GM19438 (cell line): ENCODE measurements around the gene GTPBP8.
"Not testable (repeated sequence)": the region's sequence is repeated elsewhere in the genome, so short reads cannot be mapped to it uniquely, and the experiment has no call there.

ENCODE experiments used
- ATAC-seq: cut with Tn5 transposase; IDR thresholded peaks from one replicate; pipeline ENCODE4 v1.9.1; 2021; ENCODE audit warnings: low read depth; ENCODE audit not compliant: unreplicated experiment

GTPBP8 gene

GRCh38 chr3:112995800-112996199 is 5.0 kb downstream of the GTPBP8 start:
- no peak for ATAC-seq

DNA sequence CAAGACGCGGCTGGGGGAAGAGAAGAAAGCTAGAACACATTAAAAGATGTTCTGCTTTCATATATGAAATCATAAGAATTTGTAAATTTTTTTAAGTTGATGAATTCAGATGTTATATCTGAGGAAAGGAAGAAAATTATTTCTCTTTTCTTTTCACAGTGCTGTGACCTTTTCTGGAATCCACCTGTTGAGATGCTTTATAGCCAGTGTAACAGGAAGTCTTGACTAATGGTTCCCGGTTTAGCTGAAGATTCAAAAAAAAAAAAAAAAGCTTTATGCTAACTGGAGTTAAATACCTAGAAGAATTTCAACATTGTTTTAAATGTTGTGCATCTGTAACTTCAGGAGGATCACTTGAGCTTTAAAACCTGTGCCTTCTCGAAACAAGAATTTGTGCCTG is 9.9 kb downstream of the GTPBP8 start:
- ATAC-seq: no peak

DNA sequence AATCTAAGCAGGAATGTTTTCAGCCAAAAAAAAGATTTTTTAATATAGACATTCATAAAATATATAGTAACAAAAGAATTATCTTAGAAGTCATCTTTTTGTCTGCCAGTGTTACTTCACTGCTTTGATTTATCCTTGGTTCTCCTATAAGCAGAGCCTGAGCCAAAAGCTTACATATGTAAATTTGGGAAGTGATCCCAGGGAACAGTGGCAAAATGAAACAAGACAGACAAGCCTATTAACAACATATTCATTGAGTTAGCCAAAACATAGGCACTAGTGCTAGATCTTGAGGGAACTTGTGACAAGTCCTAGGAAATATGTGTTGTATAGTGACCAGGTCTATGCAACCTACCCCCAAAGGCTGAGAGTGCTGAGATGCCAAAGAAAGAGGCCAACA is 11.3 kb downstream of the GTPBP8 start:
- no peak for ATAC-seq

GRCh38 chr3:113002679-113003078 is 11.9 kb downstream of the GTPBP8 start:
- no peak for ATAC-seq

DNA sequence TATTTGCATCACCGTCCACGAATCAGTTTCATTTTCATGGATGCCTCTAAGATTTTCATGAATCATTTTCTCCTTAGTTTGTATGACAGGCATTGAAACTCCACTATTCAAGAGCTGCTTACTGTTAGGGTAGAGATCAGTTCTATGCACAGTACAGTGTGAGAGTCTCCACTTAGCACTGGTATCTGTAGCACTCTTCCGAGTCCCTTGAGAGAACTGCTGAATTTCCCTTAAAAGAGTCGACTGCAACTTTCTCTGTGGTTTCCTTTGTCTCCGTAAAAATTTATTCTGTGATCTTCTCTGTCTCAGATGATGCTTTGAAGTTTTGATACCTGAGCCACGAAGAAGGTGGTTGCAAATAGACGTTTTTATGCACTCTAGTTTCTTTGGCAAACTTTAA is 14.8 kb downstream of the GTPBP8 start:
- ATAC-seq: no peak

DNA sequence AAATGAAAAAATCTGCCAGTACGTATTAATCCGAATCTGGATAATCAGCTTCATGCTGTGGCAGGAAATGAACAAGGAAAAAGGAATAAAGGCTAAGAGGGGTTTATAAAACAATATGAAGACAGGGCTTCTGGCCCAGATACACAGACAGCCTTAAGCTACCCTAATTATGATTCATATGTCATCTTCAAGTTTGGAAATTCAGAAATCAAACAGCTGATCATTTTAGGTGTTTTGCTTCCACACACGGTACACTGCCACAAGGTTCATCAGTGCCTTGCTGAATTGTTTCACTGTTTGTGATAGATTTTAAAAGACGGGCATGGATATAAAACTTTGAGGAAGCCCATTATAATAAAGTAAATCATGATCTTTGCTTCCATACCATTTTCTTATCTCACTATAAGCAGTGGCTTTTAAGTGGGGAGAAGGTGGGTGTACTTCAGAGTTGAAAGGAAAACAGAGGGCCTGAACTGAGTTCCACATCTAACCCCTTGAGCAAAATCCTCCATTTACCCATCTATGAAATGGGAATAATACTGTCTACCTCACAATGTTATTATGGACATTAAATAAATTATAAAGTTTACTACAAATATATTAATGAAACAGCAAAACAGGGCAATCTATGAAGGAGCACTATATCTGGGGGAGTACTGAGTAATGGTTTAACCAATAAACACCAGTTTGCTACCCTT is 15.7 kb downstream of the GTPBP8 start:
- ATAC-seq: no peak

GRCh38 chr3:113008117-113008516 is 17.3 kb downstream of the GTPBP8 start:
- no peak for ATAC-seq

DNA sequence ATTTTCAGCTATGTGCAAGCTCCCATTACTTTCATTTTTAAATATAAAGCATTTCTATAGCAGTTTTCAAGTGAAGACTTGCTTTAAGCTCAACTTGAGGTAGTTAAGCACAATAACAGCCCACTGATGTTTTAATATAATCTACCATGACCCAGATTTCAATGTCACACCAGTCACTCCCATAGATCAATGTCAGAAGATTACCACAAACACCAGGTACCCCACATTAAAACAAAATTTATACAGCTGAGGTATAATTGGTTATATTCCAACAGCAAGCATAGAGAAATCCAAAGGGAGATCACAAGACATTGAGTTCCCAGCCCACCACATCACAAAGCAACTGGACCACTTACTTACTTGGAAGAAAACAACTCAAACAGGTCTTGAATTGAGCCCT is 22.8 kb downstream of the GTPBP8 start:
- no peak for ATAC-seq

DNA sequence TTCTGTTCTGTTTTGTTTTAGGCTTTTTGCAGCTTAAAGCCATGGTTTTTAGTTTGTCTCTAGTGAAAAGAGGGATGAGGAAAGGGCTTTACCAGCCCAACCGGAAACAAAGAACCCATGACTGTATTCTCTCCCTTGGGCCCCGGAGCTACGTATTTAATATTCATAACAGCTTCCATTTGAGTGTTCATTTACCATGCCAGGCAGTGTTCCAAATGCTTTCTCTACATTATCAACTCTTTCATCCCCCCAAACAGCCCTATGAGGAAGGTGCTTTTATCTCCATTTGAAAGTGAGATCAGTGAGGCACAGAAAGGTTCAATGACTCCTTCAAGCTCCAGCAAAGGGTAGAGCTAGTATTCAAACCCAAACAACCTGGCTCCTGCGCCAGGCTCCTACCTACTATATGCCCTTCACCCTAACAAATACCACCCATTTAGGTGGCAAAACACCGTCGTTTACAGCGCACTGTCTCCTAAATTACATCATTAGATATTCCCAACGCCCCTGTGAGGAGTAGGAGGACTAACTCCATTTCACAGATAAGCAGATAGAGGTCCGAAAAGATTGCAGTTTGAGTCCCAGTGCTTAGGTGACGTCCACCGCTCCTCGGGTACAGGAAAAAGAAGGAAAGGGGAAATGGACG is 27.9 kb downstream of the GTPBP8 start:
- peak; percentile 9 for ATAC-seq

- ATAC-seq: peak; percentile 94
Observed at GRCh38 chr3:113019182-113020137, 28.7 kb downstream of the GTPBP8 start.

- no peak for ATAC-seq
Observed at GRCh38 chr3:113021471-113021870, 30.7 kb downstream of the GTPBP8 start.

DNA sequence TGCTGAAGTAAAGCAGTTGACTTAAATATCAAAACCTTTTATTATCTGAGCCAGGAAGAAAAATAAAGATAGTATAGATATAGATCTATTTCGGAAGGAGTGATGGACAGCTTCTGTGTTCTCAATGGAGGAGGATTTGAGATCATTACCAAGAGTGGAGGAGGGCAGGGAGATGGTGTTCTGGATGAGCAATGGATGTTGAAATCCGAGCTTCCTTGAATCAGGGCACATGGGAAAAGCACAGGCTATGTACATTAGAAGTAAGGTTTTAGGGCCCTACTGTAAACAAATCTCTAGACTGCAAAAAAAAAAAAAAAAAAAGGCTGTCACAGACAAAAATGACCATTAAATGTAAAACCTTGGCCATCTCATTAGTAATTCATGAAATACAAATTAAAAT is 43.2 kb downstream of the GTPBP8 start:
- no peak for ATAC-seq

DNA sequence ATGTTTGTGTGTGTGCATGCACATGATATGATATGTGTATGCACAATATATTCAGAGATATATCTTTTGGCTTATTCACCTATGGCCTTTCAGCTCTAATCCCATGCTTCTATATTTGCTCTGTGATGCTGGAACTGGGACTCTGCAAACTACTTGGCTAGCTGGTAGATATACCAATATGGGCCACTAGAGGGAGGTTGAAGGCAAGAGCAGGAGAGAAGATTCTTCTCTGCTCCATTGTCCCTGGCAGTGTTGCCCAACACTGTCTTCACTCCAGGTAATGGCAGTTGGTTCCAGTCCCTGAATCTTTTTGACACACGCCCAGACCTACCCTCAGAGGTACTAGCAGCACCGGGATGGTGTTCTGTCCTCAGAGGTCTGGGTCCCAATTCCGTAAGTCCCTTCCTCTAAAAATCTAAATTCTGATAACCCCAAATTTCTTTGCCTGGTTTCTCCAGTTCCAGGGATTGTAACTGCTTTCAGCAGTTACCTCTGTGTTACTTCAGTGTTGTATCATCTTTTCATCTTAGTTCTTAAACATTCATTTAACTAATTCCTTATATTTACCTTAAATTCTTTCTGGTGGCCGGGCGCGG is 44.7 kb downstream of the GTPBP8 start:
- peak; percentile 80 for ATAC-seq

GRCh38 chr3:113038328-113038727 is 47.5 kb downstream of the GTPBP8 start:
- no peak for ATAC-seq

- no peak for ATAC-seq
Observed at GRCh38 chr3:113039546-113039945, 48.8 kb downstream of the GTPBP8 start.

- no peak for ATAC-seq
Observed at GRCh38 chr3:113040231-113040630, 49.4 kb downstream of the GTPBP8 start.

- no peak for ATAC-seq
Observed at GRCh38 chr3:113043686-113044085, 52.9 kb downstream of the GTPBP8 start.

DNA sequence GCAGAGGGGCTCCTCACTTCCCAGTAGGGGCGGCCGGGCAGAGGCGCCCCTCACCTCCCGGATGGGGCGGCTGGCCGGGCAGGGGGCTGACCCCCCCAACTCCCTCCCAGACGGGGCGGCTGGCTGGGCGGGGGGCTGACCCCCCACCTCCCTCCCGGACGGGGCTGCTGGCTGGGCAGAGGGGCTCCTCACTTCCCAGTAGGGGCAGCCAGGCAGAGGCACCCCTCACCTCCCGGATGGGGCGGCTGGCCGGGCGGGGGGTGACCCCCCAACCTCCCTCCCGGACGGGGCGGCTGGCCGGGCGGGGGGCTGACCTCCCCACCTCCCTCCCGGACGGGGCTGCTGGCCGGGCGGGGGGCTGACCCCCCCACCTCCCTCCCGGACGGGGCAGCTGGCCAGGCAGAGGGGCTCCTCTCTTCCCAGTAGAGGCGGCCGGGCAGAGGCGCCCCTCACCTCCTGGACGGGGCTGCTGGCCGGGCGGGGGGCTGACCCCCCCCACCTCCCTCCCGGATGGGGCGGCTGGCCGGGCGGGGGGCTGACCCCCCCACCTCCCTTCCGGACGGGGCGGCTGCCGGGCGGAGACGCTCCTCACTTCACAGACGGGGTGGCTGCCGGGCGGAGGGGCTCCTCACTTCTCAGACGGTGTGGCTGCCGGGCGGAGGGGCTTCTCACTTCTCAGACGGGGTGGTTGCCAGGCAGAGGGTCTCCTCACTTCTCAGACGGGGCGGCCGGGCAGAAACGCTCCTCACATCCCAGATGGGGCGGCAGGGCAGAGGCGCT is 55.6 kb downstream of the GTPBP8 start:
- not testable (repeated sequence) for ATAC-seq

DNA sequence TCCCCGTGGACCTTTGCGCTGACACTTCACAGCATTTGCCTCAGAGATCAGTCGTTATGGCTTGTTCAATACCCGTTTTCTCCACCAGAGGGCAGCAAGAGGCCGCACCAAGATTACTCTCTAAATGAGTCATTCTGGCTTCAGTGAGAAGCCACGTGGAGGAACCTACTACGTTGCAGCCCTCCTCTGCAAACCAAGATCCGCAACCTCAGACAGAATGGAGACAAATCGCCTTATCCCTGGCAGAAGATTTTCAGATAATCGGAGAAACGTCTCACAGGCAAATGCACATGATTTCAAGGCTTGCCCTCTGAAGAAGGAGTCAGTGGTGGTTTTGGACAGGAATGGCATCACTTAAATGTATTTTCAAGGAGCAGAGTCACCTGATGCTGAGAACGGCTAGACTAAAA is 60.5 kb downstream of the GTPBP8 start:
- peak; percentile 99 for ATAC-seq
